ENCODE measurements around the gene TFIP11.

TFIP11 gene

DNA sequence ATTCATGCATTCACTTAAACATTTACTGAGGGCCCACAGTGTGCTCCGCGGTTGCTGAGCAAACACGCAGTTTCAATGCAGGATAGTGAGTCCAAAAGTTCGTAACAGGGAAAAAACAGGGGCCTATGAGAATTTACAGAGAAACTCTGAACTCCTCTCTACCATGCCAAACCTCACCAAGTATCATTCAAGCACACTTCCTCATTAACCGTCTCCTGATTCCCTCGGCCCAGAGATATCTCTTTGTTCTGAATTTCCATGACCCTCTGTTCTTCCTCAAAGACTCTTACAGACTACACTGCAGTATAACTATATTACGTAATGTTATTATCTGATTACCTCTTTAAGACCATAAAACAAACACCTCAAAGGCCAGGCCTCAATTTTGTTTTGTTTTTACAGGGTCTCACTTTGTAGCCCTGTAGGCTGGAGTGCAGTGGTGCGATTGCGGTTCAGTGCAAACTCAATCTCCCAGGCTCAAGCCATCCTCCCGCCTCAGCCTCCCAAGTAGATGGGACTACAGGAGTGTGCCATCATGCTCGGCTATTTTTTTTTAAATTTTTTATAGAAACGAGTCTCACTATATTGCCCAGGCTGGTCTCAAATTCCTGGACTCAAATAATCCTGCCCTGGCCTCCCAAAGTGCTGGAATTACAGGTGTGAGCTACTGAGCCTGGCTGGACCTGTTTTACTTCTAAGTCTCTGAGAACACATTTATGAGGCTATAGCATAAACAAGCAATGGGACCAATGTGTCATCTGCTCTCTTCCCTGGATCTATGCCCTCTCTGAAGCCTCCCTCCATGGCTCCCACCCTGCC, 32.3 kb downstream of the TFIP11 start:
- no peak for DNase-seq (ENCODE audit: low read depth in 2 of 2)

GRCh38 chr22:26479043-26479791, 33.1 kb downstream of the TFIP11 start:
- no peak for DNase-seq (ENCODE audit: low read depth in 2 of 2)

DNA sequence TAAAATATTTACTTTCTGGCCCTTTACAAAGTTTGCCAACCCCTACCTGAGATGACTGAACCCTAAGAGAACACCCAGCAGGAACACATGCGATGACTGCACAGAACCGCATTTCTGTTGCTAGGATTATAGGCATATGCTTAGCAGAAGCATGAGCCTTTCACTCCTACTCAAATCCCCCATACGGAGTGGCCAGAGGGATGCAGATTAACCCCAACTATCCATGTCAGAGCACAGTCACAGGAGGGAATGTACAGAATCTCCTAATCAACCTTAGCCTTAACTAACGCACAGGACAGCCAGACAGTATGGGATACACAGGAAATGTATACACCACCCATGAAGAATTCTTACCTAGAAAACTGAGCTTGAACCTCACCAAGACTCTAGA, 34.9 kb downstream of the TFIP11 start:
- no peak for DNase-seq (ENCODE audit: low read depth in 2 of 2)

- DNase-seq (ENCODE audit: low read depth in 2 of 2), result no peak
These were observed 35.5 kb downstream of the TFIP11 start for GRCh38 chr22:26476705-26477340.

GRCh38 chr22:26474682-26475081, 37.6 kb downstream of the TFIP11 start:
- DNase-seq (ENCODE audit: low read depth in 2 of 2), result no peak

DNA sequence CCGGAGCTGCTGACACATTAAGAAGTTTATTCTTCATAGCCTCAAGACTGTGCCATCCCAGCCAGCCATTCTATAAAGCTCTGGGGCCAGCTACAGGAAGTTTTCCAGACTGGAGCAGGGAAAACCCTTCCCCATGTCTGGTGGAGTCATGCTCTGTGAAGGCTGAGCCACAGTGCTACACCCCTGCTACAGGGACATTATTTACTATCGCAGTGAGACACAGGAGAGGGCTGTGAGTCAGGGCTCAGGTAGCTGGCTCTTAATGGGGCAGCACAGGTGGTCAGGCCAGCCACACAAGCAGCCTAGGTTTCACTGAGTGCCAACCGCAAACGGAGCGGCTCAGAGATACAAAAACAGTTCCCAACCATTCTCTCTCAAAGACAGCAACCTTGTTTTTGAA, 40.8 kb downstream of the TFIP11 start:
- no peak for DNase-seq (ENCODE audit: low read depth in 2 of 2)

DNA sequence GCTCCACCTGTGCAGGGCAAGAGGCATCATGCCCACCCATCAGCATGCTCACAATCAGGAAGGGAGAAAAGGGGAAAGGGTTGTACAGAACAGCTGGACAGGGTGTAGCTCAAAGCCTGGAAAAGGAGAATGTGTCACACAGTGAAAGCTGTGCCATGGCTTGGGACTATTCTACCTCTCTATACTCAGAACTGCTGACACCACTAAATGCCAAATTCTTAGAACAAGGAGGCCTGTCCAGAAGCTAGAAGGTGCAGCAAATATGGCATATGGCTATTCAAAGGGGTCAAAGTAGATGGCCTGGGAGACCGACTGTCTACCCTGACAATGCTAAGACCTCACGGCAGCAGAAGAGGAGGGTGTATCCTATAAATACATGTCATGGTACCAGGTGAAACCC, 41.5 kb downstream of the TFIP11 start:
- DNase-seq (ENCODE audit: low read depth in 2 of 2), result no peak

- DNase-seq (ENCODE audit: low read depth in 2 of 2), result no peak
These were observed 46.1 kb downstream of the TFIP11 start for GRCh38 chr22:26466196-26466595.

GRCh38 chr22:26464312-26464711, 48.0 kb downstream of the TFIP11 start:
- no peak for DNase-seq (ENCODE audit: low read depth in 2 of 2)

GRCh38 chr22:26463688-26464087, 48.6 kb downstream of the TFIP11 start:
- no peak for DNase-seq (ENCODE audit: low read depth in 2 of 2)

GRCh38 chr22:26463101-26463661, 49.1 kb downstream of the TFIP11 start:
- DNase-seq (ENCODE audit: low read depth in 2 of 2), result no peak

DNA sequence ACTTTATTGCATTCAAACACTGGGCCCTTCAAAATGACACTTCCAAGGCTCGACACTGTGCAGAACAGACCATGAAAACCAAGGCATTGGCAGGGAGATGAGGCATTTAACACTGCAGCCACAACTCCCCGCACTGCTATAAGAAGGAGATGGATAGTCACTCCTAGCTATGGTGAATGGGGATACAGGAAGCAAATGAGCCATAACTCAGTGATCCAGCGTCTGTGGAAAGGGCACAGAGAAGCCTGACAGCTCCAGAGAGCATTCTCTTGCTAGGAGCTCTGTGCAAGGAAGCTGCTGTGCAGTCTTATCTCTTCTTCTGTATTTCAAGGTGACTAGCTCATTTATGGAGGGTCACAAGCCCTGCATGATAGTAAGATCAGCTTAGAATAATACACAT, 49.6 kb downstream of the TFIP11 start:
- DNase-seq (ENCODE audit: low read depth in 2 of 2), result no peak

DNA sequence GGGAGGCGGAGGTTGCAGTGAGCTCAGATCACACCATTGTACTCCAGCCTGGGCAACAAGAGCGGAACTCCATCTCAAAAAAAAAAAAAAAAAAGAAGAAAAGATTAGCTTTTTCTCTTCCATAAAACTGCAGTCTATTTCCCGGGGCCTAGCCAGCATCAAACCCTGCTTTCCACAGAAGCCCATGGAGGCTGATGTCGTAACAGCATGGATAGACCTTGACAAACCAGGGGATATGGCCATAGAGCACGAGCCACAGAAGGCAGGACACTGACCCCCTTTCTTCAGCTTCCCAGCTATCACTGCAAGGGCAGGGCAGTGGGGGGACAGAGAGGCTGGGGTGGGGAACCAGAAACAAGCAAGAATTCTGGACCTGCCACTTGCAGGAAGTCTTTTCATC, 50.2 kb downstream of the TFIP11 start:
- no peak for DNase-seq (ENCODE audit: low read depth in 2 of 2)

- DNase-seq (ENCODE audit: low read depth in 2 of 2), result peak; percentile 34 to 38
These were observed 51.0 kb downstream of the TFIP11 start for GRCh38 chr22:26461188-26461810.

GRCh38 chr22:26460202-26460601, 52.1 kb downstream of the TFIP11 start:
- no peak for DNase-seq (ENCODE audit: low read depth in 2 of 2)

- DNase-seq (ENCODE audit: low read depth in 2 of 2), result no peak
These were observed 54.5 kb downstream of the TFIP11 start for GRCh38 chr22:26457661-26458272.

- no peak for DNase-seq (ENCODE audit: low read depth in 2 of 2)
These were observed 58.3 kb downstream of the TFIP11 start for GRCh38 chr22:26453812-26454500.

DNA sequence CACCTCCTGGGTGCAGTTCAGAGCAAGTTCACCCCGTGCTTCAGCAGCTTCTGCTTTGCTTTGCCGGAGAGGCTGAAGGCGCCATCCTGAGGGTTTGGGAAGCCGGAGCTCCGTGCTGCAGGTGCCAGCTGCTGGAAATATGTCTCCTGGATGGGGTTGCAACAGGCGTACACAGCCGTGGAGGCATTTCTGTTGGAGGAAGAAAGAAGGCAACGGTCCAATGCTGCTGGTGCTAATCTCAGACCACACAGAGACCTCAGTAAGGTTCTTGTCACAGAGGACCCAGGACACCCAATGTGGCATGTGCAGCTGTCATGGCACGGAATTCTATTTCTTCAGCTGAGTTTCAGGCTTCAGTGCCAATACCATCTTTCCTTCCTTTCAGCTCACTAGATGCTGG, 59.1 kb downstream of the TFIP11 start:
- no peak for DNase-seq (ENCODE audit: low read depth in 2 of 2)

GRCh38 chr22:26452236-26453016, 59.8 kb downstream of the TFIP11 start:
- DNase-seq (ENCODE audit: low read depth in 2 of 2), result no peak
